Measurements from ENCODE around the gene FBLN7.

GRCh38 chr2:112155331-112156151, 17.4 kb downstream of the FBLN7 start:
- no peak for TF ChIP-seq CTCF (IDR thresholded peaks at IDR 0.05; ENCODE audit: insufficient read depth, low read depth, low read length)
- TF ChIP-seq EZH2 (IDR thresholded peaks at IDR 0.05; ENCODE audit: insufficient read depth, low read length): no peak

All from astrocyte (in vitro differentiated cells and primary cell).